Progenitor cell of endocrine pancreas (in vitro differentiated cells): ENCODE results near the gene TJAP1. TPM values are rescaled to one million over a fixed set of nuclear protein-coding genes. Genes with fewer than 3 reads are reported as not detected.

Source experiments
- DNase-seq: peaks from one replicate; pipeline ENCODE4 v3.0.0; 2021; ENCODE audit warnings: low spot score; ENCODE audit not compliant: unreplicated experiment
- H3K27ac Mint-ChIP-seq: 2 replicates; pipeline ENCODE4 v1.8.0; 2021; ENCODE audit warnings: mild to moderate bottlenecking, moderate library complexity, mixed read lengths
- H3K27me3 Mint-ChIP-seq: 2 replicates; pipeline ENCODE4 v1.8.0; 2021; ENCODE audit warnings: mixed read lengths
- H3K36me3 Mint-ChIP-seq: 2 replicates; pipeline ENCODE4 v1.8.0; 2022; ENCODE audit warnings: mixed read lengths; ENCODE audit not compliant: insufficient read depth
- H3K4me1 Mint-ChIP-seq: 2 replicates; pipeline ENCODE4 v1.8.0; 2021; ENCODE audit warnings: low read depth, mixed read lengths
- H3K4me3 Mint-ChIP-seq: 2 replicates; pipeline ENCODE4 v1.8.0; 2021; ENCODE audit warnings: low read depth, mild to moderate bottlenecking, moderate library complexity, mixed read lengths
- H3K9me3 Mint-ChIP-seq: 2 replicates; pipeline ENCODE4 v1.8.0; 2021; ENCODE audit warnings: low read depth, mixed read lengths
- CTCF ChIP-seq: fragments of 200-600 bp; sonication (generic); IDR thresholded peaks from one replicate; pipeline ENCODE4 v1.5.0; 2021; ENCODE audit warnings: antibody characterized with exemption, mild to moderate bottlenecking; ENCODE audit not compliant: unreplicated experiment
- total RNA-seq: library from RNA; stranded (reverse); gene quantifications from 2 replicates; pipeline ENCODE4 v1.2.1, GENCODE V29; 2021

The TJAP1 gene
- total RNA-seq, 1 donor from 2014 or later: 65.8 TPM

- no peak for DNase-seq
Measured at GRCh38 chr6:43433148-43433547, 44.2 kb upstream of the TJAP1 start.

DNA sequence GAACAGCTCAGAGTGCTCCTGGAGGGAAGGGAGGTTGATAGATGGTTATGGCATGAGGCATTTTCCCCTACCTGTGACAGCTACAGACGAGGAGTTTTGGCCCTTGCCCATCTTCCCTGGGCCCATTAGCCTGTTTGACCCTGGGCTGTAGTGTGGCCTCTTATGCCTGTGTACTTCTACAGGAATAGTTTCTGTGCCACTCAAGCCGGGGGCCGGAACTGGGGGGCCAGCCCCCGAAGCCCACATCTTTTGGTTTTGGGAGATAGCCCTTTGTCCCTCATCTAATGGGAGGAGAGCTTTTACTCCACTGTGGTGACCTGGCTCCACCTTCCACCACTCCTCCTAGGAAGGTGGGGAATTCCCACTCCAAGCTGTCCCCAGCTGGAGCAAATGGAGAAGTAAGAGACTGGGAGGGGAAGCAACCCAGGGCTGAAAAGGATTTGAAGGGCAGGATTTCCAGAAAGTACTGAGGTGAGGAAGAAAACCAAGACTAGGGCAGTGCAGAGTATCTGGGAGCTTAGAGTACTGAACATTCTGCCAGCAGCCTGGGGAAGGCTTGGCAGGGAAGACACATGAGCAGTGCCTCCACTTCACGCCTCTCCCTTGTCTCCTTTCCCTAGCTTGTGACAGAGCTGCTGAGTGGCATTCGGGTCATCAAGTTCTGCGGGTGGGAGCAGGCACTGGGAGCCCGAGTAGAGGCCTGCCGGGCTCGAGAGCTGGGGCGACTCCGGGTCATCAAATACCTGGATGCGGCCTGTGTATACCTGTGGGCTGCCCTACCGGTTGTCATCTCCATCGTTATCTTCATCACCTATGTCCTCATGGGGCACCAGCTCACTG lies 43.1 kb upstream of the TJAP1 start:
- H3K27ac Mint-ChIP-seq: peak overlapping the region; percentile 90
- TF ChIP-seq CTCF: no peak
- peaks cover 2% of the 10 kb centered on the region for H3K4me1 Mint-ChIP-seq
- no peak for DNase-seq
- H3K4me3 Mint-ChIP-seq: no peak overlapping the region
- no peaks in the 10 kb centered on the region for H3K27me3 Mint-ChIP-seq
- H3K9me3 Mint-ChIP-seq: no peaks in the 10 kb centered on the region
- peaks cover 2% of the 10 kb centered on the region for H3K36me3 Mint-ChIP-seq

More at GRCh38 chr6:43433148-43433547, 44.2 kb upstream of the TJAP1 start:
- H3K27me3 Mint-ChIP-seq: no peaks in the 10 kb centered on the region
- peaks cover 2% of the 10 kb centered on the region for H3K36me3 Mint-ChIP-seq
- no peaks in the 10 kb centered on the region for H3K9me3 Mint-ChIP-seq
- TF ChIP-seq CTCF: no peak
- H3K4me3 Mint-ChIP-seq: no peak overlapping the region
- H3K27ac Mint-ChIP-seq: no peak overlapping the region
- peaks cover 11% of the 10 kb centered on the region for H3K4me1 Mint-ChIP-seq

- Mint-ChIP-seq H3K4me1 (peaks cover 2% of the 10 kb centered on the region), H3K9me3 (no peaks in the 10 kb centered on the region), H3K27me3 (no peaks in the 10 kb centered on the region), H3K36me3 (peaks cover 2% of the 10 kb centered on the region), H3K4me3 (no peak overlapping the region), H3K27ac (no peak overlapping the region)
- TF ChIP-seq CTCF: no peak
- no peak for DNase-seq
Measured at GRCh38 chr6:43434943-43435342, 42.4 kb upstream of the TJAP1 start.

- peaks cover 2% of the 10 kb centered on the region for H3K4me1 Mint-ChIP-seq
- TF ChIP-seq CTCF: no peak
- no peaks in the 10 kb centered on the region for H3K9me3 Mint-ChIP-seq
- no peak for DNase-seq
- H3K27me3 Mint-ChIP-seq: no peaks in the 10 kb centered on the region
- no peak overlapping the region for H3K4me3 Mint-ChIP-seq
- H3K27ac Mint-ChIP-seq: peak overlapping the region; percentile 41
- H3K36me3 Mint-ChIP-seq: peaks cover 3% of the 10 kb centered on the region
Measured at GRCh38 chr6:43435682-43436437, 41.5 kb upstream of the TJAP1 start.

DNA sequence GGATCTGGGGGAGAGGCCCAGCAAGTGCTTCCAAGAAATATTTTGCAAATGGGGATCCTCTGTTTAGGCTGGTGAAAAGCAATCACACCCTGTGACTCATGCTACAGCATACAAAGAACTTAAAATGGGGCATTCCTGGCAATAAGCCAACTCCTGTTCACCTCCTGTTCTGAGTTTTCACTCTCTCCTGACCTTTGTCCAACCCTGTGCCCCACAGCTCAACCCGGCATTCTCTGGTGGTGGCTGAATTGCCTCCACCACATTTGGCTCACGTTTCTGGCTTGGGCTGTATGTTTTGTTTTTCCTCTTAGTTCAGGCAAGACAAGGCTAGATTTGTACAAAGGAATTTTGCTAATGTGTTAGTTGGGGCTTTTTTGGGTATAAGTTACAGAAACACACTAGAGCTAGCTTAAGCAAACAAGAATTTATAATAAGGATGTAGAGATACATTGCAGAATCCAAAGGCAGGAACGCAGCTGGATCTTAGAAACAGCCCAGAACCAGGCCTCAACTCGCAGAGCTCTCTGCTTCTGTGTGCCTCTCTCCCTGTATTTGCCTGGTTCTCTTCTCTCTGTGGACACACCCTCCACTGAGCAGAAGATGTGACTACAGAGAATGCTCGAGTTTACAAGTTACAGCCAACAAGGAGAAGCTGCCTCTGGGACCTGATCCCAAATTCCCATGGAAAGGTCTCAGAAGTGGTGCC lies 40.6 kb upstream of the TJAP1 start:
- TF ChIP-seq CTCF: no peak
- peaks cover 2% of the 10 kb centered on the region for H3K4me1 Mint-ChIP-seq
- H3K36me3 Mint-ChIP-seq: peaks cover 2% of the 10 kb centered on the region
- peak overlapping the region; percentile 71 for H3K27ac Mint-ChIP-seq
- no peak overlapping the region for H3K4me3 Mint-ChIP-seq
- no peaks in the 10 kb centered on the region for H3K27me3 Mint-ChIP-seq
- no peaks in the 10 kb centered on the region for H3K9me3 Mint-ChIP-seq
- DNase-seq: no peak
